K562 (cell line): Measurements from ENCODE around the gene VSIG10L. TPM values are rescaled to one million over a fixed set of nuclear protein-coding genes. Genes with fewer than 3 reads are reported as not detected.

ENCODE experiments used
- CCNT2 ChIP-seq: IDR thresholded peaks from 2 replicates; pipeline ENCODE4 v1.6.1; 2011; ENCODE audit warnings: borderline replicate concordance, low read depth, mild to moderate bottlenecking, moderate library complexity, mixed read lengths, low read length; ENCODE audit not compliant: insufficient read length; ENCODE audit errors: extremely low read depth
- RAD21 ChIP-seq, 2 experiments: fragments of 250-450 bp in 1 of 2; fragments of 450-650 bp in 1 of 2; sonication (Bioruptor Pico) in 1 of 2; formaldehyde crosslinking in 1 of 2; IDR thresholded peaks in 1 of 2; conservative IDR thresholded peaks in 1 of 2; 2 replicates each; pipeline versions ENCODE4 v1.4.0 to v1.8.0; 2020 to 2022; ENCODE audit warnings: mild to moderate bottlenecking in 2 of 2, moderate library complexity in 1 of 2
- RBM25 ChIP-seq: fragments of 200-400 bp; formaldehyde crosslinking; IDR thresholded peaks from 2 replicates; pipeline ENCODE4 v1.6.1; 2018; ENCODE audit warnings: low read length, low read depth, moderate library complexity; ENCODE audit not compliant: severe bottlenecking
- polyA plus RNA-seq, 8 experiments: library from polyadenylated mRNA; depleted of rRNA in 4 of 8; stranded (reverse) in 5 of 8; unstranded in 3 of 8; fragments of >200 nt; fragmentation: Nextera tagmentation in 2 of 8; fragmentation: Illumina TruSeq in 1 of 8; extraction: Ambion mirVana in 2 of 8; extraction: Trizol in 1 of 8; gene quantifications; 2 replicates each; pipeline versions ENCODE4 v1.2.1 to v1.2.3, GENCODE V29; 2011 to 2014; ENCODE audit warnings: inconsistent platforms in 1 of 8, missing spikeins in 1 of 8
- total RNA-seq, 7 experiments: library from RNA; depleted of rRNA in 6 of 7; stranded (reverse); fragments of >200 nt in 6 of 7; fragmentation: Illumina TruSeq in 2 of 7; extraction: Trizol in 2 of 7; gene quantifications; 2 replicates each; pipeline versions ENCODE4 v1.2.1 to v1.2.3, GENCODE V29; 2011 to 2021; ENCODE audit warnings: low replicate concordance in 1 of 7
- TF ChIP-seq, protein P1 (sequence below), 2 experiments: fragments of 450-650 bp; IDR thresholded peaks; 2 replicates each; pipeline ENCODE4 v1.6.1; 2018; ENCODE audit warnings: mild to moderate bottlenecking in 2 of 2, low read depth in 1 of 2; ENCODE audit not compliant: partially characterized antibody in 2 of 2

VSIG10L gene
- total and polyA plus RNA-seq, 9 of the 15 experiments (the other 6 are each of a cell fraction or from before 2014, with no cell fraction given) = 1.1 to 7.6 (median 2.2) TPM

- peak; percentile 47 to 79 for TF ChIP-seq RAD21 (CRISPR knock-in tag; conservative IDR thresholded peaks at IDR 0.05 in 1 of 2, IDR thresholded peaks at IDR 0.05 in 1 of 2)
- TF ChIP-seq CCNT2 = no peak
- peak; percentile 71 for TF ChIP-seq RBM25
- TF ChIP-seq, protein P1, sequence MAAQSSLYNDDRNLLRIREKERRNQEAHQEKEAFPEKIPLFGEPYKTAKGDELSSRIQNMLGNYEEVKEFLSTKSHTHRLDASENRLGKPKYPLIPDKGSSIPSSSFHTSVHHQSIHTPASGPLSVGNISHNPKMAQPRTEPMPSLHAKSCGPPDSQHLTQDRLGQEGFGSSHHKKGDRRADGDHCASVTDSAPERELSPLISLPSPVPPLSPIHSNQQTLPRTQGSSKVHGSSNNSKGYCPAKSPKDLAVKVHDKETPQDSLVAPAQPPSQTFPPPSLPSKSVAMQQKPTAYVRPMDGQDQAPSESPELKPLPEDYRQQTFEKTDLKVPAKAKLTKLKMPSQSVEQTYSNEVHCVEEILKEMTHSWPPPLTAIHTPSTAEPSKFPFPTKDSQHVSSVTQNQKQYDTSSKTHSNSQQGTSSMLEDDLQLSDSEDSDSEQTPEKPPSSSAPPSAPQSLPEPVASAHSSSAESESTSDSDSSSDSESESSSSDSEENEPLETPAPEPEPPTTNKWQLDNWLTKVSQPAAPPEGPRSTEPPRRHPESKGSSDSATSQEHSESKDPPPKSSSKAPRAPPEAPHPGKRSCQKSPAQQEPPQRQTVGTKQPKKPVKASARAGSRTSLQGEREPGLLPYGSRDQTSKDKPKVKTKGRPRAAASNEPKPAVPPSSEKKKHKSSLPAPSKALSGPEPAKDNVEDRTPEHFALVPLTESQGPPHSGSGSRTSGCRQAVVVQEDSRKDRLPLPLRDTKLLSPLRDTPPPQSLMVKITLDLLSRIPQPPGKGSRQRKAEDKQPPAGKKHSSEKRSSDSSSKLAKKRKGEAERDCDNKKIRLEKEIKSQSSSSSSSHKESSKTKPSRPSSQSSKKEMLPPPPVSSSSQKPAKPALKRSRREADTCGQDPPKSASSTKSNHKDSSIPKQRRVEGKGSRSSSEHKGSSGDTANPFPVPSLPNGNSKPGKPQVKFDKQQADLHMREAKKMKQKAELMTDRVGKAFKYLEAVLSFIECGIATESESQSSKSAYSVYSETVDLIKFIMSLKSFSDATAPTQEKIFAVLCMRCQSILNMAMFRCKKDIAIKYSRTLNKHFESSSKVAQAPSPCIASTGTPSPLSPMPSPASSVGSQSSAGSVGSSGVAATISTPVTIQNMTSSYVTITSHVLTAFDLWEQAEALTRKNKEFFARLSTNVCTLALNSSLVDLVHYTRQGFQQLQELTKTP (IDR thresholded peaks at IDR 0.05; ENCODE audit: low read depth in 1 of 2, partially characterized antibody in 2 of 2) = no peak
- TF ChIP-seq, all 486 proteins: peak for 9
Observed at GRCh38 chr19:51296336-51297093, 45.4 kb downstream of the VSIG10L start (continued).
